ENCODE data around the gene CRTC1.

DNA sequence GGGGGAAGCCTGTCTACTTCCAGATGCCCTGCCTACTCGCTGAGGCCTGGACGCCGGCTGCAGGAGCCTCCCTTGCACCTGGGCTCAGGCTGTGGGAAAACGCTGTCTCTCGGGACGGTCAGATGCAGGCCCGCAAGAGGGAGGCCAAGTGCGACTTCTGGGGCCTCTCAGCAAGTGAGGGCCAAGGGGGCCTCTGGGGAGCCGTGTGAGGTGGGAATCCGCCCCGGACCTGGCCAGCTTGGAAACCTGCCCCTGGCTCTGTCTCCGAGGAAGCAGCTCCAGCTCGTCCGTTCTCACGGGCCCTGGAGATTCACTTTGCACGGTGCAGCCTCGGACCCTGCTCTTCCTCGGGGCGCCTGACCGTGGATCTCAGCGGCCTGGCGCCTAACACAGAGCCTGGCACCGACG lies 11.4 kb upstream of the CRTC1 start:
- no peak for TF ChIP-seq FOXM1 (CRISPR knock-in tag; IDR thresholded peaks at IDR 0.05)
- TF ChIP-seq, protein P1, sequence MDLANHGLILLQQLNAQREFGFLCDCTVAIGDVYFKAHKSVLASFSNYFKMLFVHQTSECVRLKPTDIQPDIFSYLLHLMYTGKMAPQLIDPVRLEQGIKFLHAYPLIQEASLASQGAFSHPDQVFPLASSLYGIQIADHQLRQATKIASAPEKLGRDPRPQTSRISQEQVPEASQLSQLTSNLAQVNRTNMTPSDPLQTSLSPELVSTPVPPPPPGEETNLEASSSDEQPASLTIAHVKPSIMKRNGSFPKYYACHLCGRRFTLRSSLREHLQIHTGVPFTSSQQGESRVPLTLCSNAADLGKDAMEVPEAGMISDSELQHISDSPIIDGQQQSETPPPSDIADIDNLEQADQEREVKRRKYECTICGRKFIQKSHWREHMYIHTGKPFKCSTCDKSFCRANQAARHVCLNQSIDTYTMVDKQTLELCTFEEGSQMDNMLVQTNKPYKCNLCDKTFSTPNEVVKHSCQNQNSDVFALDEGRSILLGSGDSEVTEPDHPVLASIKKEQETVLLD (CRISPR knock-in tag; IDR thresholded peaks at IDR 0.05; ENCODE audit: low read depth): no peak
- TF ChIP-seq, protein P2, sequence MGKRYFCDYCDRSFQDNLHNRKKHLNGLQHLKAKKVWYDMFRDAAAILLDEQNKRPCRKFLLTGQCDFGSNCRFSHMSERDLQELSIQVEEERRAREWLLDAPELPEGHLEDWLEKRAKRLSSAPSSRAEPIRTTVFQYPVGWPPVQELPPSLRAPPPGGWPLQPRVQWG (CRISPR knock-in tag; IDR thresholded peaks at IDR 0.05; ENCODE audit: borderline replicate concordance, low read depth): no peak
- no peak for TF ChIP-seq ZNF30 (CRISPR knock-in tag; IDR thresholded peaks at IDR 0.05)
- TF ChIP-seq GFI1 (CRISPR knock-in tag; IDR thresholded peaks at IDR 0.05; ENCODE audit: borderline replicate concordance): no peak
- TF ChIP-seq RNF2 (conservative IDR thresholded peaks at IDR 0.05; ENCODE audit: low read depth): no peak
- no peak for TF ChIP-seq CCDC6 (CRISPR knock-in tag; IDR thresholded peaks at IDR 0.05)
- TF ChIP-seq, protein P3, sequence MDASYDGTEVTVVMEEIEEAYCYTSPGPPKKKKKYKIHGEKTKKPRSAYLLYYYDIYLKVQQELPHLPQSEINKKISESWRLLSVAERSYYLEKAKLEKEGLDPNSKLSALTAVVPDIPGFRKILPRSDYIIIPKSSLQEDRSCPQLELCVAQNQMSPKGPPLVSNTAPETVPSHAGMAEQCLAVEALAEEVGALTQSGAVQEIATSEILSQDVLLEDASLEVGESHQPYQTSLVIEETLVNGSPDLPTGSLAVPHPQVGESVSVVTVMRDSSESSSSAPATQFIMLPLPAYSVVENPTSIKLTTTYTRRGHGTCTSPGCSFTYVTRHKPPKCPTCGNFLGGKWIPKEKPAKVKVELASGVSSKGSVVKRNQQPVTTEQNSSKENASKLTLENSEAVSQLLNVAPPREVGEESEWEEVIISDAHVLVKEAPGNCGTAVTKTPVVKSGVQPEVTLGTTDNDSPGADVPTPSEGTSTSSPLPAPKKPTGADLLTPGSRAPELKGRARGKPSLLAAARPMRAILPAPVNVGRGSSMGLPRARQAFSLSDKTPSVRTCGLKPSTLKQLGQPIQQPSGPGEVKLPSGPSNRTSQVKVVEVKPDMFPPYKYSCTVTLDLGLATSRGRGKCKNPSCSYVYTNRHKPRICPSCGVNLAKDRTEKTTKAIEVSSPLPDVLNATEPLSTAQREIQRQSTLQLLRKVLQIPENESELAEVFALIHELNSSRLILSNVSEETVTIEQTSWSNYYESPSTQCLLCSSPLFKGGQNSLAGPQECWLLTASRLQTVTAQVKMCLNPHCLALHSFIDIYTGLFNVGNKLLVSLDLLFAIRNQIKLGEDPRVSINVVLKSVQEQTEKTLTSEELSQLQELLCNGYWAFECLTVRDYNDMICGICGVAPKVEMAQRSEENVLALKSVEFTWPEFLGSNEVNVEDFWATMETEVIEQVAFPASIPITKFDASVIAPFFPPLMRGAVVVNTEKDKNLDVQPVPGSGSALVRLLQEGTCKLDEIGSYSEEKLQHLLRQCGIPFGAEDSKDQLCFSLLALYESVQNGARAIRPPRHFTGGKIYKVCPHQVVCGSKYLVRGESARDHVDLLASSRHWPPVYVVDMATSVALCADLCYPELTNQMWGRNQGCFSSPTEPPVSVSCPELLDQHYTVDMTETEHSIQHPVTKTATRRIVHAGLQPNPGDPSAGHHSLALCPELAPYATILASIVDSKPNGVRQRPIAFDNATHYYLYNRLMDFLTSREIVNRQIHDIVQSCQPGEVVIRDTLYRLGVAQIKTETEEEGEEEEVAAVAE (CRISPR knock-in tag; IDR thresholded peaks at IDR 0.05; ENCODE audit: borderline replicate concordance): no peak
- TF ChIP-seq, protein P4, sequence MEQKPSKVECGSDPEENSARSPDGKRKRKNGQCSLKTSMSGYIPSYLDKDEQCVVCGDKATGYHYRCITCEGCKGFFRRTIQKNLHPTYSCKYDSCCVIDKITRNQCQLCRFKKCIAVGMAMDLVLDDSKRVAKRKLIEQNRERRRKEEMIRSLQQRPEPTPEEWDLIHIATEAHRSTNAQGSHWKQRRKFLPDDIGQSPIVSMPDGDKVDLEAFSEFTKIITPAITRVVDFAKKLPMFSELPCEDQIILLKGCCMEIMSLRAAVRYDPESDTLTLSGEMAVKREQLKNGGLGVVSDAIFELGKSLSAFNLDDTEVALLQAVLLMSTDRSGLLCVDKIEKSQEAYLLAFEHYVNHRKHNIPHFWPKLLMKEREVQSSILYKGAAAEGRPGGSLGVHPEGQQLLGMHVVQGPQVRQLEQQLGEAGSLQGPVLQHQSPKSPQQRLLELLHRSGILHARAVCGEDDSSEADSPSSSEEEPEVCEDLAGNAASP (CRISPR knock-in tag; IDR thresholded peaks at IDR 0.05; ENCODE audit: borderline replicate concordance): no peak
- no peak for TF ChIP-seq ADNP (CRISPR knock-in tag; IDR thresholded peaks at IDR 0.05)
- TF ChIP-seq ZNF17 (CRISPR knock-in tag; IDR thresholded peaks at IDR 0.05): no peak
- TF ChIP-seq, protein P5, sequence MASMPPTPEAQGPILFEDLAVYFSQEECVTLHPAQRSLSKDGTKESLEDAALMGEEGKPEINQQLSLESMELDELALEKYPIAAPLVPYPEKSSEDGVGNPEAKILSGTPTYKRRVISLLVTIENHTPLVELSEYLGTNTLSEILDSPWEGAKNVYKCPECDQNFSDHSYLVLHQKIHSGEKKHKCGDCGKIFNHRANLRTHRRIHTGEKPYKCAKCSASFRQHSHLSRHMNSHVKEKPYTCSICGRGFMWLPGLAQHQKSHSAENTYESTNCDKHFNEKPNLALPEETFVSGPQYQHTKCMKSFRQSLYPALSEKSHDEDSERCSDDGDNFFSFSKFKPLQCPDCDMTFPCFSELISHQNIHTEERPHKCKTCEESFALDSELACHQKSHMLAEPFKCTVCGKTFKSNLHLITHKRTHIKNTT (CRISPR knock-in tag; IDR thresholded peaks at IDR 0.05): no peak
- TF ChIP-seq TCF12 (IDR thresholded peaks at IDR 0.05): no peak
- TF ChIP-seq TCF12 (CRISPR knock-in tag; IDR thresholded peaks at IDR 0.05): no peak

All from HepG2 (cell line).